Smooth muscle cell (in vitro differentiated cells): ENCODE data around the gene REEP6. TPM values are rescaled to one million over a fixed set of nuclear protein-coding genes. Genes with fewer than 3 reads are reported as not detected.

Source experiments
- DNase-seq: peaks from one replicate; lab custom pipeline; 2025; ENCODE audit not compliant: unreplicated experiment; lab: John Stamatoyannopoulos, UW
- H2AFZ ChIP-seq: fragments of 200-600 bp; sonication (generic); 2 replicates; pipeline ENCODE4 v1.6.0; 2016; ENCODE audit warnings: antibody characterized with exemption, low read depth, mild to moderate bottlenecking
- H3F3A ChIP-seq: fragments of 200-600 bp; sonication (generic); 2 replicates; pipeline ENCODE4 v1.6.0; 2017; ENCODE audit warnings: antibody characterized with exemption, low read depth
- H3K27ac ChIP-seq: fragments of 200-600 bp; sonication (generic); 2 replicates; pipeline ENCODE4 v1.5.1; 2016; ENCODE audit warnings: low read depth, mild to moderate bottlenecking
- H3K27me3 ChIP-seq: fragments of 200-600 bp; sonication (generic); 2 replicates; pipeline ENCODE4 v1.6.1; 2016; ENCODE audit warnings: low read depth, mild to moderate bottlenecking
- H3K36me3 ChIP-seq: fragments of 200-600 bp; sonication (generic); 2 replicates; pipeline ENCODE4 v1.5.1; 2016; ENCODE audit warnings: low read depth
- H3K4me1 ChIP-seq: fragments of 200-600 bp; sonication (generic); 2 replicates; pipeline ENCODE4 v1.5.1; 2016; ENCODE audit warnings: low read depth
- H3K4me2 ChIP-seq: fragments of 200-600 bp; sonication (generic); 2 replicates; pipeline ENCODE4 v1.6.0; 2016; ENCODE audit warnings: mild to moderate bottlenecking
- H3K4me3 ChIP-seq: fragments of 200-600 bp; sonication (generic); 2 replicates; pipeline ENCODE4 v1.5.1; 2016; ENCODE audit warnings: mild to moderate bottlenecking
- H3K79me2 ChIP-seq: fragments of 200-600 bp; sonication (generic); 2 replicates; pipeline ENCODE4 v1.6.0; 2016; ENCODE audit warnings: low read depth, mild to moderate bottlenecking
- H3K9ac ChIP-seq: fragments of 200-600 bp; sonication (generic); 2 replicates; pipeline ENCODE4 v1.6.0; 2016; ENCODE audit warnings: low read depth
- H3K9me3 ChIP-seq: fragments of 200-600 bp; sonication (generic); replicated peaks from 2 replicates; pipeline ENCODE4 v1.5.1; 2016; ENCODE audit warnings: low read depth
- H4K20me1 ChIP-seq: fragments of 200-600 bp; sonication (generic); 2 replicates; pipeline ENCODE4 v1.6.0; 2016; ENCODE audit warnings: low read depth
- WGBS: methylation state at CpG from one replicate; pipeline ENCODE4 v1.1.7; 2016; ENCODE audit warnings: low lambda C conversion rate; 5-methylcytosine and 5-hydroxymethylcytosine counted together
- polyA plus RNA-seq: library from polyadenylated mRNA; unstranded; fragments of >200 nt; fragmentation: Nextera tagmentation; extraction: Ambion mirVana; gene quantifications from 2 replicates; pipeline ENCODE4 v1.2.1, GENCODE V29; 2016
- total RNA-seq: library from RNA; depleted of rRNA; stranded (reverse); fragments of >200 nt; gene quantifications from 2 replicates; pipeline ENCODE4 v1.2.3, GENCODE V29; 2014
- TF ChIP-seq, protein P1 (sequence below): fragments of 200-600 bp; sonication (generic); IDR thresholded peaks from 2 replicates; pipeline ENCODE4 v1.5.1; 2017; ENCODE audit warnings: borderline replicate concordance, mild to moderate bottlenecking, antibody characterized with exemption; ENCODE audit not compliant: insufficient read depth, poor library complexity, severe bottlenecking

The REEP6 gene
- total and polyA plus RNA-seq, 2 experiments from 2014 or later = 7.0 to 15.1 TPM

GRCh38 chr19:1512671-1513498 is 21.9 kb downstream of the REEP6 start, which contains the start of gene ADAMTSL5:
TSS of gene ADAMTSL5 (minus strand) at chr19:1513019. CDS start at chr19:1510943, 2,076 bp downstream.
- Histone ChIP-seq H4K20me1 (no peaks in the 10 kb centered on the region), H3K9me3 (no peaks in the 10 kb centered on the region), H3K4me2 (peak within 1 kb of the TSS; percentile 95), H3F3A (peaks cover 16% of the 10 kb centered on the region), H2AFZ (peak within 1 kb of the TSS; percentile 66), H3K4me1 (peaks cover 11% of the 10 kb centered on the region), H3K27me3 (no peaks in the 10 kb centered on the region), H3K79me2 (no peaks in the 10 kb centered on the region), H3K9ac (peak within 1 kb of the TSS; percentile 93), H3K27ac (peak within 1 kb of the TSS; percentile 82), H3K4me3 (peak within 1 kb of the TSS; percentile 80), H3K36me3 (no peaks in the 10 kb centered on the region)
- DNase-seq = peak; percentile 72
- TF ChIP-seq, protein P1, sequence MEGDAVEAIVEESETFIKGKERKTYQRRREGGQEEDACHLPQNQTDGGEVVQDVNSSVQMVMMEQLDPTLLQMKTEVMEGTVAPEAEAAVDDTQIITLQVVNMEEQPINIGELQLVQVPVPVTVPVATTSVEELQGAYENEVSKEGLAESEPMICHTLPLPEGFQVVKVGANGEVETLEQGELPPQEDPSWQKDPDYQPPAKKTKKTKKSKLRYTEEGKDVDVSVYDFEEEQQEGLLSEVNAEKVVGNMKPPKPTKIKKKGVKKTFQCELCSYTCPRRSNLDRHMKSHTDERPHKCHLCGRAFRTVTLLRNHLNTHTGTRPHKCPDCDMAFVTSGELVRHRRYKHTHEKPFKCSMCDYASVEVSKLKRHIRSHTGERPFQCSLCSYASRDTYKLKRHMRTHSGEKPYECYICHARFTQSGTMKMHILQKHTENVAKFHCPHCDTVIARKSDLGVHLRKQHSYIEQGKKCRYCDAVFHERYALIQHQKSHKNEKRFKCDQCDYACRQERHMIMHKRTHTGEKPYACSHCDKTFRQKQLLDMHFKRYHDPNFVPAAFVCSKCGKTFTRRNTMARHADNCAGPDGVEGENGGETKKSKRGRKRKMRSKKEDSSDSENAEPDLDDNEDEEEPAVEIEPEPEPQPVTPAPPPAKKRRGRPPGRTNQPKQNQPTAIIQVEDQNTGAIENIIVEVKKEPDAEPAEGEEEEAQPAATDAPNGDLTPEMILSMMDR = peak; percentile 11
- WGBS = 7% methylated on average over 41 of the region's 78 CpGs

DNA sequence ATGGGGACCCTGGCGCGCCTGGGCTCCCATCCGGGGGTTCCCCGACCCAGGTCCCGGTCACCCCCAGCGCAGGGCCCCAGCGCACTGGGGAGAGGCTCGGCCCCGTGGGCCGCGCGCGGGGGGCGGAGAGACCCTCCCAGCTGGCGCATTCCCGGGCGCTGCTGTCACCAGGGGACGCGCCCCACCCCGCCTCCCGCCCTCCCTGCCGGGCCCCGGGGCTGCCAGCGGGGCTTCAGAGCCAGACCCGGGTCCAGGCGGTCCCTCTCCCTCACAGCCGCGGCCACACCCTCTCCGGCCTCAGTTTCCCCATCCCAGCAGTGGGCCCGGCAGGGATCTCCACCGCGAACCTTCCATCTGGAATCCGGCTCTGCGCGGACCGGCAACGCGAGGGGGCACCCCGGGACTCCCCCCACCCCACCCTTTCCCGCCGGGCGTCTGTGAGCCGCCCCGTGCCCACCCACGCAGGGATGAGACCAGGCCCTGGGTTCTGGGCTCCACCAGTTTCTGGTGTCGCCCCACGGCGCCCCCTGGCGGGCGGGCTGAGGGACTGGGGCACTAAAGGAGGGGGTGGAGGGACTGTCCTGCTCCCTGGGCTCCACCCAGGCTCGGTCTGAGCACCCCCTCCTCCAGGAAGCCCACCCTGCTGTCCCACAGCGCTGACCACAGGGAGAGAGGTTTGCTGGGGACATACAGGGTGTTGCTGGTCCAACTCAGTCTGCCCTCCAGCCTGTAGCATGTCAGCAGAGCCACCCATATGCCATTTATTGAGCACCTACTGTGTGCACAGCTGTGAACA is 22.7 kb downstream of the REEP6 start:
- WGBS = 19% methylated on average over 20 of the region's 52 CpGs
- Histone ChIP-seq H3F3A (peaks cover 16% of the 10 kb centered on the region), H3K27me3 (no peaks in the 10 kb centered on the region), H4K20me1 (no peaks in the 10 kb centered on the region), H3K27ac (peak overlapping the region; percentile 82), H3K79me2 (no peaks in the 10 kb centered on the region), H3K9ac (peak overlapping the region; percentile 93), H3K9me3 (no peaks in the 10 kb centered on the region), H3K4me1 (peaks cover 11% of the 10 kb centered on the region), H3K4me2 (peak overlapping the region; percentile 95), H3K4me3 (peak overlapping the region; percentile 80), H3K36me3 (no peaks in the 10 kb centered on the region), H2AFZ (peak overlapping the region; percentile 66)
- DNase-seq = peak; percentile 72
- TF ChIP-seq, protein P1 = peak; percentile 93

- TF ChIP-seq, protein P1 = no peak
- Histone ChIP-seq H3K79me2 (no peaks in the 10 kb centered on the region), H3K27ac (no peak overlapping the region), H3K9me3 (no peaks in the 10 kb centered on the region), H4K20me1 (no peaks in the 10 kb centered on the region), H3F3A (peaks cover 10% of the 10 kb centered on the region), H3K9ac (no peak overlapping the region), H3K4me3 (no peak overlapping the region), H3K27me3 (no peaks in the 10 kb centered on the region), H3K4me1 (peaks cover 11% of the 10 kb centered on the region), H3K36me3 (no peaks in the 10 kb centered on the region), H2AFZ (no peak overlapping the region), H3K4me2 (no peak overlapping the region)
- WGBS = 77% methylated on average over 10 of the region's 10 CpGs
- no peak for DNase-seq
Observed at GRCh38 chr19:1514295-1514661, 23.3 kb downstream of the REEP6 start.
